ENCODE results near the gene TMEM26.

- TF ChIP-seq POLR2AphosphoS5 (IDR thresholded peaks at IDR 0.05; ENCODE audit: insufficient read depth in 1 of 2, low read depth in 1 of 2), result no peak
- no peak for TF ChIP-seq CTCF (IDR thresholded peaks at IDR 0.05)
Measured at GRCh38 chr10:61415824-61416223, 37.4 kb downstream of the TMEM26 start.
